ENCODE measurements around the gene DRAP1.
A peak's percentile ranks its signal among the peaks of the same experiment; 100 is the strongest.

Gene DRAP1, protein sequence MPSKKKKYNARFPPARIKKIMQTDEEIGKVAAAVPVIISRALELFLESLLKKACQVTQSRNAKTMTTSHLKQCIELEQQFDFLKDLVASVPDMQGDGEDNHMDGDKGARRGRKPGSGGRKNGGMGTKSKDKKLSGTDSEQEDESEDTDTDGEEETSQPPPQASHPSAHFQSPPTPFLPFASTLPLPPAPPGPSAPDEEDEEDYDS

DNA sequence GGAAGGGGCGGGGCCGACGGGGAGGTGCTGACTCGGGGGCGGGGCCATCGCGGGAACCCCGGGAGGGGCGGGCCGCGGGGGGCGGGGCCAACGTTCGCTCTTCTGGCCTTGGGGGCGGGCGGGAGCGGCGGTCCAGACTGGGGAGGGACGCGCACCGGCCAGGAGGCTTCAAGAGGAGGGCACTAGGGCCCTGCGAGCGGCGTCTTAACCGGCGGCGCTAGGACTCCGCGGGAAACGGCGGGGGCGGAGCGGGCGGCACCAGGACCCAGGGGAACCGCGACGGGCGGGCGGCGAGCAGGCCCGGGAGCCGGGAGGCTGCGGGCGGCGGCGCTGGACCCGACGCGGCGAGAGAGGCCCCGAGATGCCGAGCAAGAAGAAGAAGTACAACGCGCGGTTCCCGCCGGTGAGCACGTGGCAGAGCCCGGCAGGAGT lies at the start of gene DRAP1:
DRAP1 (plus strand) TSS at position 286 of the 432 bp plus-strand sequence; CDS start at position 362, 76 bp downstream.
- peak within 1 kb of the TSS; percentile 88 to 91 for H3K4me3 ChIP-seq (replicated peaks in 1 of 2; ENCODE audit: low read depth in 2 of 2, low read length in 2 of 2)
- peak; percentile 99 for DNase-seq (ENCODE audit: low read depth in 2 of 2)
- TF ChIP-seq, protein P1, sequence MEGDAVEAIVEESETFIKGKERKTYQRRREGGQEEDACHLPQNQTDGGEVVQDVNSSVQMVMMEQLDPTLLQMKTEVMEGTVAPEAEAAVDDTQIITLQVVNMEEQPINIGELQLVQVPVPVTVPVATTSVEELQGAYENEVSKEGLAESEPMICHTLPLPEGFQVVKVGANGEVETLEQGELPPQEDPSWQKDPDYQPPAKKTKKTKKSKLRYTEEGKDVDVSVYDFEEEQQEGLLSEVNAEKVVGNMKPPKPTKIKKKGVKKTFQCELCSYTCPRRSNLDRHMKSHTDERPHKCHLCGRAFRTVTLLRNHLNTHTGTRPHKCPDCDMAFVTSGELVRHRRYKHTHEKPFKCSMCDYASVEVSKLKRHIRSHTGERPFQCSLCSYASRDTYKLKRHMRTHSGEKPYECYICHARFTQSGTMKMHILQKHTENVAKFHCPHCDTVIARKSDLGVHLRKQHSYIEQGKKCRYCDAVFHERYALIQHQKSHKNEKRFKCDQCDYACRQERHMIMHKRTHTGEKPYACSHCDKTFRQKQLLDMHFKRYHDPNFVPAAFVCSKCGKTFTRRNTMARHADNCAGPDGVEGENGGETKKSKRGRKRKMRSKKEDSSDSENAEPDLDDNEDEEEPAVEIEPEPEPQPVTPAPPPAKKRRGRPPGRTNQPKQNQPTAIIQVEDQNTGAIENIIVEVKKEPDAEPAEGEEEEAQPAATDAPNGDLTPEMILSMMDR (IDR thresholded peaks at IDR 0.05; ENCODE audit: low read depth, low read length): no peak

DNA sequence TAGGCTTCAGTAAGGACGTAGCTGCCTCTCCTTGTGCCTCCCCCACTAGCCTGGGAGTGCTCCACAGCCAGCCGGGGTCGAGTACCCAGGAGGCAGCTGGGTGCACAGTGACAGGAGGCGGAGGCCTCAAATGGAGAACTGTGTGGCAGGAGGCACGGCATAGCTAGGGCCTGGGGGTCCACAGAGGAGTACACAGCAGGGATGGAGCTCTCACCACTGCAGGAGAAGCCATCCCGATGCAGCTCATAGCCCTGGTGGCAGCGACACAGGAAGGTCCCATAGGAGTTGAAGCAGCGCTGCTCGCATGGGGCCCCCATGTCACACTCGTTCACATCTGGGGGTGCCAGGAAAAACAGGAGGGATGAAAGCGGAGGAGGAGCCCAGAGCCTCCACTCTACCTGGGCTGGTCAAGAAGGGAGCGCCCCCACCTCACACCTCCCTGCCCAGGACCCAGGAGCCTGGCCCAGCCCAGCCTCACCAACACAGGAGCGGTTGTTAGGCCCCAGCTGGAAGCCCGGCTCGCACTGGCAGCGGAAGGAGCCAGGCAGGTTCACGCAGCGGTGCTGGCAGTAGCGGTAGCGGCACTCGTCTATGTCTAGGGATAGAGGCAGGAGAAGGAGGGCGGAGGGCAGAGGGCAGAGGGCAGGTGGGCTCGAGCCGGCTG lies 49.5 kb upstream of the DRAP1 start:
- TF ChIP-seq, protein P1 (IDR thresholded peaks at IDR 0.05; ENCODE audit: low read depth, low read length): no peak
- DNase-seq (ENCODE audit: low read depth in 2 of 2): no peak
- H3K4me3 ChIP-seq (replicated peaks in 1 of 2; ENCODE audit: low read depth in 2 of 2, low read length in 2 of 2): no peak overlapping the region

DNA sequence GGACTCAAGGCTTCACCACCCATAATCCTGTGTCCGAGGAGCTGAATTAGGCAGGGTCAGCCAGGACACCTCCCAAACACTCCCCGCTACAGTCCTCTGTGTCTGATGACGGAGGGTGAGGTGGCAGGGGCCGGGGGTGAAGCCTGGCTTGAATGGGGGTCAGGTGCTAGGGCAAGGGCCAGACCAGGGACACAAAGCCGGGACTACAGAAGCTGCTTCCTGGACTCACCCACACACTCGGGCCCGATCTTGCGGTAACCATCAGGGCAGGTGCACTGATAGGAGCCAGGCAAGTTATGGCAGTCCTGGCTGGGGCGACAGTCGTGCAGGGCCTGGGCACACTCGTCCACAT lies 48.9 kb upstream of the DRAP1 start:
- H3K4me3 ChIP-seq (replicated peaks in 1 of 2; ENCODE audit: low read depth in 2 of 2, low read length in 2 of 2): peak overlapping the region in 1 of 2 donors; percentile 65
- no peak for DNase-seq (ENCODE audit: low read depth in 2 of 2)
- TF ChIP-seq, protein P1 (IDR thresholded peaks at IDR 0.05; ENCODE audit: low read depth, low read length): no peak

DNA sequence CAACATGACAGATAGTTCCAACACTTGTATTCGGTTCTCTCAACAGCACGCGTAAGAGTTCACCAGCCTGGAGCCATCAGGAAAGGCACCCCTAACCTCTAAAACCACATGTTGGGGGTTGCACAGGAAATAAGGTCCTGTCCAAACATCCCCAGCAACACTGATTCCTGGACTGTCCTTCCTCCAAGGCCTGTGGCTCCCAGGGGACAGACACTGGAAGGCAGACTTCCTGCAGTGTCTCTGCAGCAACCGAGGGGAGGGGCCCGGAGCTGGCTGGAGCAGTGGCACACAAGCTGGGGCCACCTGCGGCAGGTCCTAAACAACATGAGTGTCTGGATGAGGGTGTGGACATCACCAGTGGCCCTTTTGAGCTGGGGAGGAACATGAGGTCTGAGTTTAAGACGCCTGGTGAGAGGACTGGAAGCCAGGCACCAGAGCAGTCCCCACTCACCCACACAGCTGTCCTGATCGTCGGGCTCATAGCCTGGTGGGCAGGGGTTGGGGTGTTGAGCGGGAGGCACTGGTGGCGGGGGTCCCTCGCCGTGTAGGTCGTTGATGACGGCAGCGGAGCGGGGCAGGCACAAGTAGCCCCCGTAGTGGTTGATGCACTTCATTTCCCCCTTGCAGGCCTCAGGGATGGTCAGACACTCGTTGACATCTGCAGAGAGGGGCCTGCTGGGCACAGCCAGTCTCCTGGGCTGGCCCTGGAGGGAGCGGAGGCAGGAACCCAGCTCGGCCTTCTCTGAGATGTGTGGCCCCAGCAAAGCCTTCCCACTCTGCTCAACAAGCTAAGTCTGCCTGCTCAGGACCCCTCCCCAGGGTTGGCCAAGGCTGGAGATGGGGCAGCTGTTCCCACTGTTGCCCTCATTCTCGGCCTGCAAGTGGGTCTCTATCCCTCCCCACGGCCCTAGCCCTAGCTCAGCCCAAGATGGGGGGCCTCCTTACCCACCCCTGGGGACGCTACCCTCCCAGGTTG lies 48.2 kb upstream of the DRAP1 start:
- TF ChIP-seq, protein P1 (IDR thresholded peaks at IDR 0.05; ENCODE audit: low read depth, low read length): no peak
- DNase-seq (ENCODE audit: low read depth in 2 of 2): no peak
- H3K4me3 ChIP-seq (replicated peaks in 1 of 2; ENCODE audit: low read depth in 2 of 2, low read length in 2 of 2): peak overlapping the region; percentile 61 to 65

DNA sequence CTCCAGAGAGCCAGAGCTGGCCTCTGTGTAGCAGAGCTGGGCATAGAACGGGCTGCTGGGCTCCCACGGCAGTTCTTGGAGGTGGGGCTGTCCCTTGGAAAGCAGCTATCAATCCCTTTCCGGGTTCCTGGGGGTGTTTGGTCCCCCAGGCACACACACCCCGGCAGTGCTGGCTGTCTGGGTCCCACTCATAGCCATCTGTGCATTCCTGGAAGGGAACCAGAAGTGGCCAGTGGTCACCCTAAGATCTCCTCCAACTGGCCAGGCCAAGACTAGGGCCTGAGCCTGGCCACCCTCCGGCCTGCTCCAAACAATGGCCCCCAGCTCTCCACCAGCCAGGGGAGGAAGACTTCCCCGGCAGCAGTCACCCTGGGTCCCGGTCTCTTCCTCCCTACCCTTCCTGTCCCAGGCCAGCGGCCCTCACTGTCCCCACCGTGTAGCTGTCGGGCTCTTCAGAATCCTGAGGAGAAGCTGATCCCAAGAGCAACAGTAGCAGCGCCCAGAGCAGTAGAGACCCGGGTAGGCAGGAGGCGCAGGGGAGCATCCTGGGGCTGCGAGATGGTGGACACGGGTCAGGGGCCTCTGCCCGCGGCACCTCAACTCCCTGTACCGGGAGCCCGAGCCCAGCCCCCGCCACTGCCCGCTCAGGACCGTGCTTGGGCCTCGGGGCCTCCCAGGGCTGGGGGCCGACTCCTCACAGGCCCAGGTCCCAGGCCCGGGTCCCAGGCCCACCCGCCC lies 47.2 kb upstream of the DRAP1 start:
- H3K4me3 ChIP-seq (replicated peaks in 1 of 2; ENCODE audit: low read depth in 2 of 2, low read length in 2 of 2): peak overlapping the region; percentile 61 to 65
- DNase-seq (ENCODE audit: low read depth in 2 of 2): peak in 1 of 2 donors; percentile 51
- TF ChIP-seq, protein P1 (IDR thresholded peaks at IDR 0.05; ENCODE audit: low read depth, low read length): peak; percentile 34

Data from cardiac fibroblast (primary cell).